ENCODE results near the gene S1PR5.

The S1PR5 gene, protein sequence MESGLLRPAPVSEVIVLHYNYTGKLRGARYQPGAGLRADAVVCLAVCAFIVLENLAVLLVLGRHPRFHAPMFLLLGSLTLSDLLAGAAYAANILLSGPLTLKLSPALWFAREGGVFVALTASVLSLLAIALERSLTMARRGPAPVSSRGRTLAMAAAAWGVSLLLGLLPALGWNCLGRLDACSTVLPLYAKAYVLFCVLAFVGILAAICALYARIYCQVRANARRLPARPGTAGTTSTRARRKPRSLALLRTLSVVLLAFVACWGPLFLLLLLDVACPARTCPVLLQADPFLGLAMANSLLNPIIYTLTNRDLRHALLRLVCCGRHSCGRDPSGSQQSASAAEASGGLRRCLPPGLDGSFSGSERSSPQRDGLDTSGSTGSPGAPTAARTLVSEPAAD

DNA sequence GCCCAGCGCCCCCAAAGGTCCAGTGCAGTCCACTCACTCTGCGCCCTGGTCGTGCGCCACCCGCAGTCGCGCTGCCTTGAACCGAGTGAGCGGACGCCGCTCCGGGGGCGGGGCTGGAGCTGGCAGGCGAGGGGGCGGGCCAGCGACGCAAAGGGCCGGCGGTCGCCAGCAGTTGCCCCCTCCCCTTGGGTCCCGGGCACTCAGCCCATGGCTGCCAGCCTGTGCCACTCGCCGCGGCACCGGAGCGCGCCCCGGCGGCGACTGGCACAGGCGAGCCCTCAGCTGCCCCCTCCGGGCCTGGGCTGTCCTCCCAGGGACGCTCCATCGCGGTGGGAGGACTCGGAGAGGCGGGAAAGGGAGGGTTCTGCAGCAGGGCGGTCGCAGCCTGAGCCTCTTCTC lies at the start of gene S1PR5:
Gene S1PR5 (minus strand): TSS at position 87 of the 399 bp plus-strand sequence. CDS start 2,436 bp downstream, outside the sequence.
- DNase-seq (ENCODE audit: low read depth, low spot score), result no peak
- CTCF ChIA-PET, result interaction anchor here (0.7 to 3.6 kb wide), 7 partner anchors 9 to 200 kb away, joined by 3 to 14 read pairs (median 5); partner anchors contain the start of gene DNM2
- TF ChIP-seq, protein P1, sequence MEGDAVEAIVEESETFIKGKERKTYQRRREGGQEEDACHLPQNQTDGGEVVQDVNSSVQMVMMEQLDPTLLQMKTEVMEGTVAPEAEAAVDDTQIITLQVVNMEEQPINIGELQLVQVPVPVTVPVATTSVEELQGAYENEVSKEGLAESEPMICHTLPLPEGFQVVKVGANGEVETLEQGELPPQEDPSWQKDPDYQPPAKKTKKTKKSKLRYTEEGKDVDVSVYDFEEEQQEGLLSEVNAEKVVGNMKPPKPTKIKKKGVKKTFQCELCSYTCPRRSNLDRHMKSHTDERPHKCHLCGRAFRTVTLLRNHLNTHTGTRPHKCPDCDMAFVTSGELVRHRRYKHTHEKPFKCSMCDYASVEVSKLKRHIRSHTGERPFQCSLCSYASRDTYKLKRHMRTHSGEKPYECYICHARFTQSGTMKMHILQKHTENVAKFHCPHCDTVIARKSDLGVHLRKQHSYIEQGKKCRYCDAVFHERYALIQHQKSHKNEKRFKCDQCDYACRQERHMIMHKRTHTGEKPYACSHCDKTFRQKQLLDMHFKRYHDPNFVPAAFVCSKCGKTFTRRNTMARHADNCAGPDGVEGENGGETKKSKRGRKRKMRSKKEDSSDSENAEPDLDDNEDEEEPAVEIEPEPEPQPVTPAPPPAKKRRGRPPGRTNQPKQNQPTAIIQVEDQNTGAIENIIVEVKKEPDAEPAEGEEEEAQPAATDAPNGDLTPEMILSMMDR (IDR thresholded peaks at IDR 0.05; ENCODE audit: insufficient read depth, low read length, missing control alignments), result no peak
- POLR2A ChIA-PET, result interaction anchor here (0.7 kb wide), 1 partner anchor 52 kb away, joined by 3 read pairs; no protein-coding TSS in a partner anchor
- H3K4me3 ChIP-seq (ENCODE audit: low read depth, low read length), result peak within 1 kb of the TSS; percentile 55

DNA sequence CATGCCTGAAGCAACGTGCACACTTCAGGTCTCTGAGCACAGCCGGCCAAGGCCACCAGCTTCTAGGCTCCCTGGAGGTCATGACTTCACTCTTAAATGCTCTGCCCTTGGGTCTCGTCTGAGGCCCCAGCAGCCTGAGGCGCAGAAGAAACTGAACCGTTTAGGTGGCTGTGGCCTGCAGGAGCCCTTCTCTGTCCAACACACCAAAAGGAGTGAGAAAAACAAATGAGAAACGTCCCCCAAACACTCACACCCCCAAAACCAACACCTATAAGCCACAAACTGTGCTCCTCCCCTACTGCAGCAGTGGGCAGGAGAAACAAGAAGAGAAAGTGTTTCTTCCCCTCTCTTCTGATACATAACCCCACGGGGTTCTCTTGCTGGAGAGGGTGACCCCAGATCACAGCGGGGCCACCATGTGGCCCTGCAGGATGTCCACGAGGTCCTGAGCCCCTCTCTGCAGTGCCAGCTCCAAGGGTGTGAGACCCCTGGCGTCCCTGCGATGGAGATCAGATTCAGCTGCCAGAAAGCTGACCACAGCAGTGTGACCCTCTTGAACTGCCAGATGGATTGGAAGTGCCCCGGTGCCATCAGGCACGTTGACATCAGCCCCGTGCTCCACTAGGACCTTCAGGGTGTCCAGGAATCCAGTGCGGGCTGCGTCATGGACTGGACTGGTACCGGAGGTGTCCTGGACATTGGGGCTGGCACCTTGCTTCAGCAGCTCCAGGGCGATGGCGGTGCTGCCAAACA lies 49.6 kb upstream of the S1PR5 start:
- no peak for DNase-seq (ENCODE audit: low read depth, low spot score)
- TF ChIP-seq, protein P1 (IDR thresholded peaks at IDR 0.05; ENCODE audit: insufficient read depth, low read length, missing control alignments), result no peak
- ChIA-PET POLR2A (no interaction called here), CTCF (interaction anchor here (0.6 to 19.6 kb wide), 13 partner anchors 15 to 162 kb away, joined by 3 to 644 read pairs (median 6); no protein-coding TSS in a partner anchor)
- peak overlapping the region; percentile 35 for H3K4me3 ChIP-seq (ENCODE audit: low read depth, low read length)

DNA sequence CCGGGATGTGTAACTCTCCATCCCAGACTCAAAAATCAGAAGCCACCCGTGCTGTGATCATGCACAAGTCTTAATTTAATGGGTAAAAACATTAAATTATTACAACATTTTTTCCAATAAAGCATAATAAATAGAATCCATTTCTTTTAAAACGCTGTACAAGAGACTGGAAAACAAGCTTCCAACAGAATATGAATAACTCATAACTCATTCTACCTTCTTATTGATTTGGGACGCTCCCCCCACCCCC lies 49.1 kb upstream of the S1PR5 start:
- CTCF ChIA-PET, result interaction anchor here (0.6 to 9.0 kb wide), 8 partner anchors 15 to 150 kb away, joined by 3 to 74 read pairs (median 6); no protein-coding TSS in a partner anchor
- POLR2A ChIA-PET, result interaction anchor here (0.6 kb wide), 1 partner anchor 71 kb away, joined by 3 read pairs; no protein-coding TSS in a partner anchor
- TF ChIP-seq, protein P1 (IDR thresholded peaks at IDR 0.05; ENCODE audit: insufficient read depth, low read length, missing control alignments), result no peak
- H3K4me3 ChIP-seq (ENCODE audit: low read depth, low read length), result peak overlapping the region; percentile 98
- no peak for DNase-seq (ENCODE audit: low read depth, low spot score)

DNA sequence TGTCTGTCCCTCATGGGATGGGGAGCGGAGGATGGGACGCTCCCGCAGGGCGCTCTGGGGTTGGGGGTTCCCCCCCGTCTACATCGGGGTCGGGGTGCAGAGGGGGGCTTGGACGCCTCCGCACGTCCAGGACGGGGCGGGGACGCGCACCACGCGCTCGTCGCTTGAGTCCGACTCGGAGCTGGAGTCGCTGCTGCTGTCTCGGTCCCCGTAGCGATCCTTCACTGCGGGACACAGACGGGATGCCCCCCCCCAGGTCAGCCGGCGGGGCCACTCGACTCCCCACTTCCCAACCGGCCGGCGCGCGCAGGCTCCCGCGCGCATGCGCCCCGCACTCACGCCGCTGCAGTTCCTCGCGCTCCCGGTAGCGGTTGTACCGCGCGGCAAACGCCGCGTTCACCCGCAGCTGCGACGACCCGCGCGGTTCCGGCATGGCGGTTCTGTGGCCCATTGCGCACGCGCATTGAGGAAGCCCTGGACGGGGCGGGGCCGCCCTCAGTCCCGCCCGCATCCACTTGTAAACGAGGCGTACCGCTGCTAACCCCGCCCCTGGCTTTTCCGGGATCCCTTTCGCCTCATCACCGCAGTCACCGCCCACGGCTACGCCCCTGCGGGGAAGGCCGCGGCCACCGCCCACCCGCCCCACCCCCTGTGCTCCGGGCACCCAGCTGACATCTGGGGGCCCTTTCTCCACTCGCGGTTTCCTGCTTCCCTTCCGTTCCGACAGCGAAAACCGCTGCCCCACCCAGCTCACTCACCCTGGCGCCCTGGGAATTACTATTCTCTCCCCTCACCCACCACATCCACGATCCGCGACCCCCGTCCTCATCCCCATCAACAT lies 48.5 kb upstream of the S1PR5 start, which contains the start of gene KRI1:
Gene KRI1 (minus strand): TSS at position 444 of the 841 bp plus-strand sequence. CDS start 11 bp downstream, at position 433.
- peak within 1 kb of the TSS; percentile 98 for H3K4me3 ChIP-seq (ENCODE audit: low read depth, low read length)
- TF ChIP-seq, protein P1 (IDR thresholded peaks at IDR 0.05; ENCODE audit: insufficient read depth, low read length, missing control alignments), result peak; percentile 53
- ChIA-PET CTCF (interaction anchor here (0.6 to 2.5 kb wide), 7 partner anchors 10 to 150 kb away, joined by 3 to 10 read pairs (median 5); no protein-coding TSS in a partner anchor), POLR2A (interaction anchor here (0.6 kb wide), 1 partner anchor 70 kb away, joined by 3 read pairs; no protein-coding TSS in a partner anchor)
- peak; percentile 67 for DNase-seq (ENCODE audit: low read depth, low spot score)

DNA sequence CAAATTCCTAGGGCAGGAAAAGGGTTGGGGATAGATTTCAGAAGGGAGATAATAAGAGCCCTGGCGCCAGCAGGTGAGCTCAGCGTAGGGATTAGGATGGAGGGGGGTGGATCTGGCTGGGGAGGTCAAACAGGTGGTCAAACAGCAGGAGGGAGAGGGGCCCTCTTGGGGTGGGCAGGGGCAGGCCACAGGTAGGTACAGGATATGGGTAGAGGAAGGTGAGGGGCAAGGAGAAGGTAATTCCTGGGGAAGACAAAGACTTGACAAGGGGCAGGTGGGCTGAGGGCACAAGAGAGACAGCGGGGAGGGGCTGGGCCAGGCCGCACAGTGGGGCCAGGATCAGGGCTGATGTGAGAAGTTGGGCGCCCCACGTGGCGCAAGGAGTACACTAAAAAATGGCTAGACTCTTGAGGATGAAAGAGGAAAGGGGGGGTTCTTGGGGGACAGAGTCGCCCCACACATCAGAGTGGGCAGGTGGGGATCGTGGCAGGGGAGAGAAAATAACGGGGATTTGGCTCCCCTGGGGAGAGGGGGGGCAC lies 47.9 kb upstream of the S1PR5 start:
- TF ChIP-seq, protein P1 (IDR thresholded peaks at IDR 0.05; ENCODE audit: insufficient read depth, low read length, missing control alignments), result peak; percentile 51
- H3K4me3 ChIP-seq (ENCODE audit: low read depth, low read length), result peak overlapping the region; percentile 98
- POLR2A ChIA-PET, result no interaction called here
- CTCF ChIA-PET, result interaction anchor here (1.0 to 2.5 kb wide), 3 partner anchors 12 to 82 kb away, joined by 3 to 10 read pairs (median 6); no protein-coding TSS in a partner anchor
- no peak for DNase-seq (ENCODE audit: low read depth, low spot score)

Measured in AG04449 (cell line).